Activated T-cell treated with anti-CD3 and anti-CD28 coated beads for 24 hours (primary cell): ENCODE results near the gene MMP11.

ENCODE experiments used
- DNase-seq: peaks from one replicate; pipeline ENCODE4 v3.0.0-alpha.2; 2020; ENCODE audit warnings: low read depth

The MMP11 gene

DNA sequence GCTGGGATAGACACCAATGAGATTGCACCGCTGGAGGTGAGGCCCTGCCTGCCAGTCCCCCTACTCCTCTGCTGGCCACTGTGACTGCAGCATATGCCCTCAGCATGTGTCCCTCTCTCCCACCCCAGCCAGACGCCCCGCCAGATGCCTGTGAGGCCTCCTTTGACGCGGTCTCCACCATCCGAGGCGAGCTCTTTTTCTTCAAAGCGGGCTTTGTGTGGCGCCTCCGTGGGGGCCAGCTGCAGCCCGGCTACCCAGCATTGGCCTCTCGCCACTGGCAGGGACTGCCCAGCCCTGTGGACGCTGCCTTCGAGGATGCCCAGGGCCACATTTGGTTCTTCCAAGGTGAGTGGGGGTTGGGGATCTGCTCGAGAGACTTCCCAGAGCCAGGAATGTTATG lies 8.4 kb downstream of the MMP11 start:
- DNase-seq = no peak

- no peak for DNase-seq
Observed at GRCh38 chr22:23781511-23782183, 9.0 kb downstream of the MMP11 start.

- no peak for DNase-seq
Observed at GRCh38 chr22:23782252-23782651, 9.6 kb downstream of the MMP11 start.

DNA sequence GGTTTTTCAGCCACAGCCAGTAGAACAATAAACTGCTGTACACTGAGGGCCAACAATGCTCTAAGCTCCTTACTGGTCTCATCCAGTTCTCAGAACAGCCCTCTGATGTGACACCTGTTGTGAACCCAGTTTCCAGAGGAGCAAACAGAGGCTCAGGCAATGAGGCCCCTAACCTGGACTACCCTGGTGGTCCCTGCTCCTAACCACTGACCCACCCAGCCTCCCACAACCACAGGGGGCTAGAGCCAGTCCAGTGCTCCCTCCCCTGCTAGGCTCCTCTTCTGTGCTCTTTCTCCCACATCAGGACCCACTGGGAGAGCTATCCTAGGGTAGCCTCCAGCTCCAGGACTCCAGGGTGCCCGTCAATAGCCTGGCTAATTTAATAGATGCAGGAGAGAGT lies 10.1 kb downstream of the MMP11 start:
- DNase-seq = no peak

DNA sequence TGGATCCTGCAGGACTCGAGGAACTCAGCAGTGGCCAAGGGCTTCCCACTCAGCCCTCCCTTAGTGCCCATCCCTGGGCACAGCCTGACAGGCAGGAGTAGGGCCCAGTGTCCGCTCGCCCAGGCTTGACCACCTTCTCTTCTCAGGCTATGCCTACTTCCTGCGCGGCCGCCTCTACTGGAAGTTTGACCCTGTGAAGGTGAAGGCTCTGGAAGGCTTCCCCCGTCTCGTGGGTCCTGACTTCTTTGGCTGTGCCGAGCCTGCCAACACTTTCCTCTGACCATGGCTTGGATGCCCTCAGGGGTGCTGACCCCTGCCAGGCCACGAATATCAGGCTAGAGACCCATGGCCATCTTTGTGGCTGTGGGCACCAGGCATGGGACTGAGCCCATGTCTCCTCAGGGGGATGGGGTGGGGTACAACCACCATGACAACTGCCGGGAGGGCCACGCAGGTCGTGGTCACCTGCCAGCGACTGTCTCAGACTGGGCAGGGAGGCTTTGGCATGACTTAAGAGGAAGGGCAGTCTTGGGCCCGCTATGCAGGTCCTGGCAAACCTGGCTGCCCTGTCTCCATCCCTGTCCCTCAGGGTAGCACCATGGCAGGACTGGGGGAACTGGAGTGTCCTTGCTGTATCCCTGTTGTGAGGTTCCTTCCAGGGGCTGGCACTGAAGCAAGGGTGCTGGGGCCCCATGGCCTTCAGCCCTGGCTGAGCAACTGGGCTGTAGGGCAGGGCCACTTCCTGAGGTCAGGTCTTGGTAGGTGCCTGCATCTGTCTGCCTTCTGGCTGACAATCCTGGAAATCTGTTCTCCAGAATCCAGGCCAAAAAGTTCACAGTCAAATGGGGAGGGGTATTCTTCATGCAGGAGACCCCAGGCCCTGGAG lies 10.9 kb downstream of the MMP11 start:
- DNase-seq = no peak

DNA sequence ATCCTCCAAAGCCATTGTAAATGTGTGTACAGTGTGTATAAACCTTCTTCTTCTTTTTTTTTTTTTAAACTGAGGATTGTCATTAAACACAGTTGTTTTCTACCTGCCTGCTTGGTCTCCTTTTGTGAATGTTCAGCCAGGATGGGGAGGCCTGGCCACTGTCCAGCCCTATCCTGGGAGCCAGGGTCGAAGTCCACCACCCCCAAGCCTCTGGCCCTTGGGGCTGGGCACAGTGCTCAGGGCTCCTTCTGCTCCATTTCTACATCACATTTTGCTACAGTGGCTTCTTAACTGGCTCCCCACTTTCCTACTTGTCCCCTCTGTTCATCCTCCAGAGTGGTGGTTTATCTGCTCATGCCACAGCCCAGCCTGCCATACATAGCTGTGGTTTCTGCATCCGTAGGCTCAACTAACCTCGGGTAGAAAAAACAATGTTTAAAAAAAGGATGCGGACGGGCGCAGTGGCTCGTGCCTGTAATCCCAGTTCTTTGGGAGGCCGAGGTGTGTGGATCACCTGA lies 11.6 kb downstream of the MMP11 start:
- DNase-seq = no peak

DNA sequence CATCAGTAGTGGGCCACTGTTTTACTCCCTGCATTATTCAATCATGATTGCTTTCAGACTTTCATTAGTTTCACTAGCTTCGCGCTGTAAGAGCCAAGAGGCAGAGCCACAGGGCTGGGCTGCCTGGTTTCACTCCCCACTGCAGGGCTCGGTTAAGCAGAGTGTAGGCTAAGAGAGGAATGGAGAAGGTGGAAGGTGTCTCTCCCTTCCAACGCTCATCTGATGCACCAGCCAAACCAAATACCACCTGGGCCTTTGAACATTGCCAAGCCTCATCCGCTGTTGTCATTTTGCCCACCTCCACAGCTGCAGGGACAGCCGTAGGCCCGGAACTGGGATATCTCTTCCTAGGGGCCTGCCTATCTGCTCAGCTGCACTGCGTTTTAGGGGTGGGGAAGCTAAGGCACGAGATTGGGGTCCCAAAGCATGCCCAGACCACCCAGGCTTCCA lies 13.6 kb downstream of the MMP11 start:
- DNase-seq = no peak

GRCh38 chr22:23786752-23787599 lies 14.3 kb downstream of the MMP11 start, which contains the start of gene SMARCB1:
Gene SMARCB1 (plus strand): TSS chr22:23786966. CDS start chr22:23787170, 204 bp downstream.
- peak; percentile 88 for DNase-seq

DNA sequence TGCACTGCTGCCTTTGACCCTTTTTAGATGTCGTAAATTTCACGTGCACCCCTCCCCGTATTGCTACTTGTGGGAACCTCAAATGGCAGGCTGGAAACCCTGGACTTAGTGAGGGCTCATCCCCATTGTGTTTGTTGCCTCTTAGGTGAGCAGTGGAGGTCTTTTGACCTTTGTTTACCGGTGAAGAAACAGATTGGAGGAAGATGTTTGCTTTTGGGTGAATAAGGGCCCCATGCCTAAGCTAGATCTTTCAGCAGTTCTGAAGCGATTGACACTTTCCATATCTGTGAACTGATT lies 14.9 kb downstream of the MMP11 start:
- DNase-seq = no peak

- DNase-seq = no peak
Observed at GRCh38 chr22:23787910-23788309, 15.3 kb downstream of the MMP11 start.

DNA sequence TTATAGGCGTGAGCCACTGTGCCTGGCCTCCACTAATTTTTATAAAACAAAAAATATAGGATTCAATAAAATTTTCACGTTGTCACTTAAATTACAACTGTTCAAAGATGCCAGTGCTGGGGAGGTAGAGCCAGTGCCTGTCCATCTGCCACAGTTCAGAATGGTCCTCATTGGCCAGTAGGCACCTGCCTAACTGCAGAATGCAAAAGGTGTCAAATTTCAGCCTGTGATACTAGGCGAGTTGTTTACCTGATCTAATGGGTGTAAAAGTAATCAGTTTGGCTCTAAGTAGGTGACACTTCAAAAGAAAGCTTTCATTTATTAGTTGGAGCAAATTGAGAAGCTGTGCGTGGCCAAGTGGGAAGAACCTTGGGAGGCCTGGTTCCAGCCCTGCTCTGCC lies 16.5 kb downstream of the MMP11 start:
- no peak for DNase-seq

- no peak for DNase-seq
Observed at GRCh38 chr22:23789638-23790037, 17.0 kb downstream of the MMP11 start.

GRCh38 chr22:23790819-23791737 lies 18.4 kb downstream of the MMP11 start:
- DNase-seq = no peak

DNA sequence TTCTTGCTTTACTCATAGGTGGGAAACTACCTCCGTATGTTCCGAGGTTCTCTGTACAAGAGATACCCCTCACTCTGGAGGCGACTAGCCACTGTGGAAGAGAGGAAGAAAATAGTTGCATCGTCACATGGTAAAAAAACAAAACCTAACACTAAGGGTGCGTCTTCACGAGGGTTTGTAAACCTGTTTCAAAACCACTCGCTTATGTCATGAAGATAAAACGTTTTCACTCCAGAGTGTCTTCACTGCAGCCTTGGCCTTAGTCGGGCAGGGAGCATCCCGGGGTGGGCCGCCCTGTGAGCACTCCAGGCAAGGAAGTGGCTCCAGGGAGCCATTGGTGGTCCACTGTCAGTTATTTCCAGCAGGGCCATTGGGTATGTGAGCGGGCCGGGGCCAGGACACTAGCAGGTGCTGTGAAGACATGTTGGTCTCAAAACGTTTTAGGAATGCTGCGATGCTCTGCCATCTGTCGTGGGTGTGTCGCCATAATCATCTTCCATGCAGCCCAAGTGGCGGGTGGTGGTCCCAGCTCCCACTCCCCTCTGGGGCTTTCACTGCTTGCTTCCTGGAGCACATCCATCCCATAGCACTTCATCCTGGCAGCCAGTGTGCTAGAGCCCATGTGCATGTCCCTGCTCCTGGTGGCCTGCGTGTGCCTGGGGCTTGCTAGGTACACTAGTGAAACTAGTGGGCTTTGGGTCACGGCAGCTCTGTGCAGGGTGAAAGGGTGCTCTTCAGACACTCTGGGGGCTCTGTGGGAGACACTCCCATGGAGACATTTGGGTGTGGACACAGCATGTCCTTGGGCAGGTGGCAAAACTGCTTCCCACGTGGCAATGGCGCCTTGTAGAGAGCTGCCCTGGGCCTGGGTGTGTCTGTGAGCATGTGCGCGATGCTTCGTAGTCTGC lies 19.3 kb downstream of the MMP11 start:
- no peak for DNase-seq

DNA sequence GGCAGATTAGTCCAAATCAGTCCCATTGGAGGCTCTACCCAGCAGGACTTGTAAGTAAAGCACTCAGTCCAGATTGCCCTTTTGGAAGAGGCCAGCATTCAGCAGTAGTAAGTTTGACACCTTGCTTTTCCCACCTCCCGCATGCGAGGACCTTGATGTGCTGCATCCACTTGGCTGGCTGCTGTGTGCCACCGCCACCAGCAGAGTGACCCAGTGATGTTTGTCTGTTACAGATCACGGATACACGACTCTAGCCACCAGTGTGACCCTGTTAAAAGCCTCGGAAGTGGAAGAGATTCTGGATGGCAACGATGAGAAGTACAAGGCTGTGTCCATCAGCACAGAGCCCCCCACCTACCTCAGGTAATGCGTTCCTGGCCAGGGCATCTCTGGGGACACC lies 20.7 kb downstream of the MMP11 start:
- DNase-seq = no peak

GRCh38 chr22:23796461-23796860 lies 23.8 kb downstream of the MMP11 start:
- no peak for DNase-seq

DNA sequence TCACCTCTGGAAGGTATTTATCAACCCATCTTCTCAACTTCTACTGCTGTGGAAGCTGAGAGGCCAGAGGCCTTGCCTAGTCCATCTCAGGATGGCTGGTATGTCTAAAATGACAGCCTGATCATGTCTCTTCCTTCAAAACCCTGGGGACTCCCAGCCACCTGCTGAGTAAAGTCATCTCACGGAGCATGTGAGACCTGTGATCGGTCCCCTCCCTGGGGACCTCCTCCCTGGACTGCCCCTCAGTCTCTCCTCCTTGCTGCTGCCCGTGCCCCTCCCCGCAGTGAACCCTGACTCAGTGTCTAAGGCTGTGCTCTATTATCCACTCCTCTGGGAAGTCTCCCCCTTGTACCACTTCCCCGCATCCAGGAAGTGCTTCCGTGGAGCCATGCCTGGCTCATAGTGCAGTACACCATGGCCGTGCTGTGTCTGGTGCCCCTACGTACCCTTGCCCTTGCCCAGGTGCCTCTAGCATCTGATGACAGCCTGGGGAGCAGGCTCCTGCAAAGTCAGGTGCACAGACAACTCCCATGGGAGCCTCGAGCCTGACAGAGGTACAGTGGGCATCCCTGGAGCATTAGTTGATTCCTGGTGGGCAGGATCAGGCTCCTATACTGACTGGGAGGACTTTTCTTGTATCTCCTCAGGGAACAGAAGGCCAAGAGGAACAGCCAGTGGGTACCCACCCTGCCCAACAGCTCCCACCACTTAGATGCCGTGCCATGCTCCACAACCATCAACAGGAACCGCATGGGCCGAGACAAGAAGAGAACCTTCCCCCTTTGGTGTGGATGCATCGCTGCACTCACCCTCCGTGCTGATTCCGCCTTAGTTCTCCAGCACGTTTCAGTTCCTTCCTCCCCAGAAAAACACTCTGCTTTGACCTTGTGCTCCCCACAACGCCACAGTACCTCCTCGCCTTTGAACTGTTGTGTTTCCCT lies 27.9 kb downstream of the MMP11 start:
- no peak for DNase-seq

- DNase-seq = no peak
Observed at GRCh38 chr22:23801238-23801821, 28.7 kb downstream of the MMP11 start.
